Tibial nerve (tissue), 4 donors: ENCODE measurements around the gene CLEC16A. TPM values are rescaled to one million over a fixed set of nuclear protein-coding genes. Genes with fewer than 3 reads are reported as not detected.

Experiments
- DNase-seq, 2 donors: peaks; one replicate each; pipeline ENCODE4 v3.0.0-alpha.2; 2019; ENCODE audit warnings: low spot score in 2 of 2
- H3K27ac ChIP-seq, 4 donors: fragments of 200-600 bp; sonication (generic) in 3 of 4; one replicate each; pipeline ENCODE4 v1.5.1; 2017 to 2019; ENCODE audit warnings: mild to moderate bottlenecking in 1 of 4
- H3K27me3 ChIP-seq, 2 donors: fragments of 200-600 bp; sonication (generic) in 1 of 2; one replicate each; pipeline versions ENCODE4 v1.5.1 to v1.6.0; 2017 to 2019
- H3K36me3 ChIP-seq, 3 donors: fragments of 200-600 bp; sonication (generic); one replicate each; pipeline ENCODE4 v1.5.1; 2018 to 2019
- H3K4me1 ChIP-seq, 4 donors: fragments of 200-600 bp; sonication (generic) in 3 of 4; one replicate each; pipeline ENCODE4 v1.5.1; 2017 to 2019
- H3K4me3 ChIP-seq, 4 donors: fragments of 200-600 bp; sonication (generic) in 3 of 4; one replicate each; pipeline ENCODE4 v1.5.1; 2017 to 2019; ENCODE audit warnings: mild to moderate bottlenecking in 1 of 4, moderate library complexity in 1 of 4
- H3K9me3 ChIP-seq, 4 donors: fragments of 200-600 bp; sonication (generic) in 3 of 4; one replicate each; pipeline ENCODE4 v1.5.1; 2017 to 2019
- CTCF ChIP-seq, 5 experiments: fragments of 200-600 bp in 3 of 5; fragments of 450-650 bp in 2 of 5; sonication (generic) in 3 of 5; IDR thresholded peaks; one replicate each; pipeline ENCODE4 v1.5.1; 2016 to 2019; ENCODE audit warnings: antibody characterized with exemption in 5 of 5, mild to moderate bottlenecking in 3 of 5, moderate library complexity in 2 of 5
- EP300 ChIP-seq, 2 donors: sonication (generic); formaldehyde crosslinking; IDR thresholded peaks; one replicate each; pipeline ENCODE4 v1.6.1; 2017; ENCODE audit warnings: antibody characterized with exemption in 2 of 2, mild to moderate bottlenecking in 1 of 2
- POLR2A ChIP-seq, 2 donors: fragments of 450-650 bp; IDR thresholded peaks; one replicate each; pipeline ENCODE4 v1.6.1; 2017; ENCODE audit warnings: antibody characterized with exemption in 2 of 2, mild to moderate bottlenecking in 2 of 2, moderate library complexity in 2 of 2
- WGBS, 2 donors: methylation state at CpG; one replicate each; pipeline ENCODE4 v1.1.5; 2018; 5-methylcytosine and 5-hydroxymethylcytosine counted together
- total RNA-seq, 4 donors: library from RNA; depleted of rRNA; stranded (reverse); fragments of >200 nt; gene quantifications; one replicate each; pipeline ENCODE4 v1.1.0, GENCODE V29; 2016

Gene CLEC16A
- total RNA-seq, 4 donors from 2014 or later, result 37.4 to 70.2 (median 55.2) TPM

GRCh38 chr16:10984509-10984908 lies 40.1 kb downstream of the CLEC16A start:
- H3K27ac ChIP-seq, result no peak overlapping the region
- H3K4me3 ChIP-seq, result no peak overlapping the region
- H3K36me3 ChIP-seq, result peaks cover 0 to 53% (median 10%) of the 10 kb centered on the region in 3 donors
- WGBS, 2 donors, result 81 to 88% methylated on average over 6 of the region's 6 CpGs
- H3K4me1 ChIP-seq, result peaks cover 0 to 22% (median 0%) of the 10 kb centered on the region in 4 donors
- H3K9me3 ChIP-seq, result no peaks in the 10 kb centered on the region
- TF ChIP-seq CTCF (IDR thresholded peaks at IDR 0.05) (no peak), POLR2A (IDR thresholded peaks at IDR 0.05) (no peak), EP300 (IDR thresholded peaks at IDR 0.05) (no peak)
- no peaks in the 10 kb centered on the region for H3K27me3 ChIP-seq
- no peak for DNase-seq

- Histone ChIP-seq H3K4me3 (no peak overlapping the region), H3K36me3 (peaks cover 0 to 42% (median 10%) of the 10 kb centered on the region in 3 donors), H3K9me3 (no peaks in the 10 kb centered on the region), H3K27ac (no peak overlapping the region), H3K27me3 (no peaks in the 10 kb centered on the region), H3K4me1 (peaks cover 0 to 17% (median 0%) of the 10 kb centered on the region in 4 donors)
- WGBS, 2 donors, result 73 to 76% methylated on average over 11 of the region's 11 CpGs
- DNase-seq, result no peak
- TF ChIP-seq EP300 (IDR thresholded peaks at IDR 0.05) (no peak), POLR2A (IDR thresholded peaks at IDR 0.05) (no peak), CTCF (IDR thresholded peaks at IDR 0.05) (no peak)
Observed at GRCh38 chr16:10987361-10988163, 43.2 kb downstream of the CLEC16A start.

- no peaks in the 10 kb centered on the region for H3K9me3 ChIP-seq
- no peak overlapping the region for H3K4me3 ChIP-seq
- TF ChIP-seq EP300 (IDR thresholded peaks at IDR 0.05) (no peak), CTCF (IDR thresholded peaks at IDR 0.05) (peak in 3 of 5 experiments; percentile 11 to 14 (median 12))
- no peaks in the 10 kb centered on the region for H3K27me3 ChIP-seq
- peaks cover 0 to 37% (median 10%) of the 10 kb centered on the region in 3 donors for H3K36me3 ChIP-seq
- 63 to 72% methylated on average over 7 of the region's 7 CpGs for WGBS, 2 donors
- no peak for DNase-seq
- H3K4me1 ChIP-seq, result peaks cover 0 to 16% (median 0%) of the 10 kb centered on the region in 4 donors
- no peak overlapping the region for H3K27ac ChIP-seq
Observed at GRCh38 chr16:10988164-10988803, 43.9 kb downstream of the CLEC16A start.

- H3K27ac ChIP-seq, result no peak overlapping the region
- TF ChIP-seq CTCF (IDR thresholded peaks at IDR 0.05) (no peak), EP300 (IDR thresholded peaks at IDR 0.05) (no peak), POLR2A (IDR thresholded peaks at IDR 0.05) (no peak)
- no peaks in the 10 kb centered on the region for H3K9me3 ChIP-seq
- WGBS, 2 donors, result 80 to 91% methylated on average over 6 of the region's 6 CpGs
- no peaks in the 10 kb centered on the region for H3K27me3 ChIP-seq
- H3K4me3 ChIP-seq, result no peak overlapping the region
- no peak for DNase-seq
- peaks cover 0 to 37% (median 13%) of the 10 kb centered on the region in 3 donors for H3K36me3 ChIP-seq
- H3K4me1 ChIP-seq, result peaks cover 0 to 16% (median 0%) of the 10 kb centered on the region in 4 donors
Observed at GRCh38 chr16:10988879-10989278, 44.5 kb downstream of the CLEC16A start.

GRCh38 chr16:10989559-10989958 lies 45.2 kb downstream of the CLEC16A start:
- Histone ChIP-seq H3K27me3 (no peaks in the 10 kb centered on the region), H3K27ac (no peak overlapping the region), H3K4me3 (no peak overlapping the region), H3K9me3 (no peaks in the 10 kb centered on the region), H3K36me3 (peaks cover 0 to 37% (median 20%) of the 10 kb centered on the region in 3 donors), H3K4me1 (peaks cover 0 to 16% (median 0%) of the 10 kb centered on the region in 4 donors)
- TF ChIP-seq EP300 (IDR thresholded peaks at IDR 0.05) (no peak), POLR2A (IDR thresholded peaks at IDR 0.05) (no peak), CTCF (IDR thresholded peaks at IDR 0.05) (no peak)
- WGBS, 2 donors, result 76 to 83% methylated on average over 6 of the region's 6 CpGs
- DNase-seq, result no peak
